Panc1 (cell line): ENCODE measurements around the gene CDH10. TPM values are rescaled to one million over a fixed set of nuclear protein-coding genes. Genes with fewer than 3 reads are reported as not detected.

ENCODE experiments used
- ATAC-seq: fragments of 200-7000 bp; cut with Tn5 transposase; 2 replicates; pipeline ENCODE4 v1.9.1; 2020; ENCODE audit warnings: mild to moderate bottlenecking, moderate library complexity
- BruUV-seq: library from RNA; stranded (reverse); fragments of 400-500 nt; replicated peaks from 2 replicates; lab custom pipeline; 2021; lab: Mats Ljungman, UMichigan
- CTCF ChIA-PET: fragments of 300-600 bp; sonication (Branson Sonifier 250); formaldehyde crosslinking; loops from one replicate; lab custom pipeline; 2022; ENCODE audit warnings: antibody characterized with exemption; lab: Charles Lee
- POLR2A ChIA-PET: fragments of 300-600 bp; sonication (Branson Sonifier 250); formaldehyde crosslinking; loops from one replicate; lab custom pipeline; 2022; ENCODE audit warnings: antibody characterized with exemption; lab: Charles Lee
- DNase-seq: peaks from one replicate; pipeline ENCODE4 v3.0.0-alpha.2; 2010; ENCODE audit warnings: low read depth, low spot score
- H3K27ac ChIP-seq: 2 replicates; pipeline ENCODE4 v1.5.1; 2011; ENCODE audit warnings: mild to moderate bottlenecking, low read length, inconsistent platforms
- H3K27me3 ChIP-seq: fragments of 200-500 bp; sonication (Bioruptor generic); 2 replicates; pipeline ENCODE4 v1.6.0; 2014; ENCODE audit warnings: low read length, inconsistent platforms; ENCODE audit not compliant: control insufficient read depth, insufficient read depth
- H3K36me3 ChIP-seq: fragments of 200-500 bp; sonication (Bioruptor generic); 2 replicates; pipeline ENCODE4 v1.5.1; 2014; ENCODE audit warnings: inconsistent platforms, mild to moderate bottlenecking, low read length, moderate library complexity; ENCODE audit not compliant: control insufficient read depth, insufficient read depth
- H3K4me1 ChIP-seq: 2 replicates; pipeline ENCODE4 v1.5.1; 2011; ENCODE audit warnings: inconsistent platforms, mild to moderate bottlenecking, low read length, moderate library complexity; ENCODE audit not compliant: control insufficient read depth, insufficient read depth
- H3K4me3 ChIP-seq, 2 experiments: 2 replicates each; pipeline ENCODE4 v1.5.1; 2011 to 2012; ENCODE audit warnings: low read depth in 2 of 2, low read length in 2 of 2, mild to moderate bottlenecking in 2 of 2, inconsistent platforms in 1 of 2, moderate library complexity in 1 of 2
- H3K9me3 ChIP-seq: fragments of 200-500 bp; sonication (Bioruptor generic); 2 replicates; pipeline ENCODE4 v1.5.1; 2014; ENCODE audit warnings: low read depth, mild to moderate bottlenecking, inconsistent platforms, low read length, moderate library complexity; ENCODE audit not compliant: control insufficient read depth, insufficient read depth
- CTCF ChIP-seq: fragments of 450-650 bp; IDR thresholded peaks from 2 replicates; pipeline ENCODE4 v1.5.1; 2017; ENCODE audit warnings: mild to moderate bottlenecking
- POLR2AphosphoS5 ChIP-seq: IDR thresholded peaks from 2 replicates; pipeline ENCODE4 v1.6.1; 2012; ENCODE audit warnings: mild to moderate bottlenecking, low read depth, low read length, moderate library complexity
- REST ChIP-seq, 2 experiments: IDR thresholded peaks; 2 replicates each; pipeline ENCODE4 v1.6.1; 2011 to 2012; ENCODE audit warnings: low read depth in 2 of 2, control low read depth in 1 of 2, low read length in 1 of 2, mild to moderate bottlenecking in 1 of 2, moderate library complexity in 1 of 2; ENCODE audit not compliant: insufficient read depth in 1 of 2
- SIN3A ChIP-seq: IDR thresholded peaks from 2 replicates; pipeline ENCODE4 v1.6.1; 2012; ENCODE audit warnings: low read depth, mild to moderate bottlenecking, low read length, moderate library complexity, borderline replicate concordance; ENCODE audit not compliant: insufficient read depth
- TCF7L2 ChIP-seq: IDR thresholded peaks from 2 replicates; pipeline ENCODE4 v1.6.1; 2011; ENCODE audit warnings: mild to moderate bottlenecking, low read depth, low read length, inconsistent platforms
- in situ Hi-C: cut with HindIII; loops from 2 replicates; pipeline ENCODE4 v1.10.0; 2016; ENCODE audit warnings: low sequenced_read_pairs, low pct_unique_long_range_greater_than_20kb
- intact Hi-C: fragments of 100-400 bp; cut with micrococcal nuclease; formaldehyde crosslinking; loops from one replicate; pipeline ENCODE4 v1.10.0; 2022; ENCODE audit not compliant: unreplicated experiment
- total RNA-seq: library from RNA; stranded (reverse); gene quantifications from one replicate; pipeline ENCODE4 v1.2.1, GENCODE V29; 2021; ENCODE audit not compliant: unreplicated experiment

CDH10 gene
- total RNA-seq, 1 experiment from 2014 or later, result 0.72 TPM

- Histone ChIP-seq H3K27me3 (no peaks in the 10 kb centered on the region), H3K4me1 (no peaks in the 10 kb centered on the region), H3K4me3 (no peak overlapping the region), H3K9me3 (no peaks in the 10 kb centered on the region), H3K36me3 (no peaks in the 10 kb centered on the region), H3K27ac (no peak overlapping the region)
- in situ Hi-C loops (no loop called here), intact Hi-C loops (no loop called here)
- ATAC-seq, result no peak
- no TSS peak for BruUV-seq
- no peak for DNase-seq
- ChIA-PET CTCF (no interaction called here), POLR2A (no interaction called here)
- TF ChIP-seq TCF7L2 (no peak), REST (IDR thresholded peaks at IDR 0.05; ENCODE audit: insufficient read depth in 1 of 2, low read depth in 2 of 2, low read length in 1 of 2) (no peak), POLR2AphosphoS5 (no peak), SIN3A (no peak), CTCF (no peak)
These were observed 46.3 kb upstream of the CDH10 start for GRCh38 chr5:24691074-24691473.

- no peak for TF ChIP-seq TCF7L2
- TF ChIP-seq SIN3A, result no peak
- no peak for TF ChIP-seq CTCF
- no peak for TF ChIP-seq POLR2AphosphoS5
- no peak for TF ChIP-seq REST (IDR thresholded peaks at IDR 0.05; ENCODE audit: insufficient read depth in 1 of 2, low read depth in 2 of 2, low read length in 1 of 2)
- DNase-seq, result no peak
- ChIA-PET CTCF (no interaction called here), POLR2A (no interaction called here)
- Histone ChIP-seq H3K36me3 (no peaks in the 10 kb centered on the region), H3K4me3 (no peak overlapping the region), H3K27ac (no peak overlapping the region), H3K4me1 (no peaks in the 10 kb centered on the region), H3K9me3 (no peaks in the 10 kb centered on the region), H3K27me3 (no peaks in the 10 kb centered on the region)
- in situ Hi-C loops, result no loop called here
- intact Hi-C loops, result no loop called here
- ATAC-seq, result no peak
- no TSS peak for BruUV-seq
These were observed 36.3 kb upstream of the CDH10 start for GRCh38 chr5:24681106-24681505.
